22Rv1 (cell line): ENCODE measurements around the gene DDX28.
"Not testable (repeated sequence)": the region's sequence is repeated elsewhere in the genome, so short reads cannot be mapped to it uniquely, and the experiment has no call there.

Experiments
- H3K27ac ChIP-seq: fragments of 450-650 bp; 2 replicates; pipeline ENCODE4 v1.5.1; 2017
- ZFX ChIP-seq: fragments of 450-650 bp; IDR thresholded peaks from 2 replicates; pipeline ENCODE4 v1.6.1; 2017; ENCODE audit warnings: antibody characterized with exemption, borderline replicate concordance
- TF ChIP-seq, protein P1 (sequence below): fragments of 450-650 bp; IDR thresholded peaks from 2 replicates; pipeline ENCODE4 v1.5.1; 2017; ENCODE audit warnings: mild to moderate bottlenecking

The DDX28 gene

DNA sequence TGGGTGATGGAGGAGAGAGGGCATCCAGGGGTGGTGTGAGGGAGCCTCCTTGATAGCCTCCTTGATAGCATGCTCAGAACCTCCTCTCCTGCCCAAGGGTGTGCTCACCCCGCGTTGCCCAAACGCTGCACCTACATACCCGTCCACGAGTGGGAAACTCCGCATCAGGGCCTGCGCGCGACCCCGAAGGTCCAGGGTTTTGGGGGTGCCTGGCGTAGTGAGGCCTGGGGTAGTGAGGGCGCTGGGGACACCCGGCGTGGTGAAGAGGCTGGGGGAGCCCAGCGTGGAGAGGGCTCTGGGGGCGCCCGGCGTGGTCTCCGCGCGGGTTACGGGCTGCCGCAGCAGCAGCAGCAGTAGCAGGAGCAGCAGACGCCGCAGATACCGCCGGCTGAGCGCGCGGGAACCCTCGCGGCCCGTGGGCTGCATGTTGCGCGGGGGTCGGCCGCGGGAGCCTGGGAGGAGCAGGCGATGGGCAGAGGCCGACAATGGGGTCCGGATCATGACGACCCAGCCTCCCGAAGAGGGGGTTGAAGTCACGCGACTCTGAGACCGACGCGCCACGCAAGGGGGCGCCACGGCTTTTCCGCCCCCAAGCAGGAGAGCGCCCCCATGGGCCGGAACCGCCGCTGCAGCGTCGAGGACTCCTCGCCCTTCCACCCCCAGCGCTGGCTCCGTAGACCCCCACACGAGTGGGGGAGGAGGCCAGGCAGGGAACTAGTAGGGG, 42.9 kb downstream of the DDX28 start, which contains the start of gene DPEP3:
DPEP3 (minus strand) TSS at position 545 of the 724 bp plus-strand sequence; CDS start at position 426, 119 bp downstream.
- TF ChIP-seq ZFX: no peak
- TF ChIP-seq, protein P1, sequence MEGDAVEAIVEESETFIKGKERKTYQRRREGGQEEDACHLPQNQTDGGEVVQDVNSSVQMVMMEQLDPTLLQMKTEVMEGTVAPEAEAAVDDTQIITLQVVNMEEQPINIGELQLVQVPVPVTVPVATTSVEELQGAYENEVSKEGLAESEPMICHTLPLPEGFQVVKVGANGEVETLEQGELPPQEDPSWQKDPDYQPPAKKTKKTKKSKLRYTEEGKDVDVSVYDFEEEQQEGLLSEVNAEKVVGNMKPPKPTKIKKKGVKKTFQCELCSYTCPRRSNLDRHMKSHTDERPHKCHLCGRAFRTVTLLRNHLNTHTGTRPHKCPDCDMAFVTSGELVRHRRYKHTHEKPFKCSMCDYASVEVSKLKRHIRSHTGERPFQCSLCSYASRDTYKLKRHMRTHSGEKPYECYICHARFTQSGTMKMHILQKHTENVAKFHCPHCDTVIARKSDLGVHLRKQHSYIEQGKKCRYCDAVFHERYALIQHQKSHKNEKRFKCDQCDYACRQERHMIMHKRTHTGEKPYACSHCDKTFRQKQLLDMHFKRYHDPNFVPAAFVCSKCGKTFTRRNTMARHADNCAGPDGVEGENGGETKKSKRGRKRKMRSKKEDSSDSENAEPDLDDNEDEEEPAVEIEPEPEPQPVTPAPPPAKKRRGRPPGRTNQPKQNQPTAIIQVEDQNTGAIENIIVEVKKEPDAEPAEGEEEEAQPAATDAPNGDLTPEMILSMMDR: peak; percentile 80

GRCh38 chr16:67977469-67978227, 45.4 kb downstream of the DDX28 start:
- no peak for TF ChIP-seq ZFX
- TF ChIP-seq, protein P1: no peak
- no peak overlapping the region for H3K27ac ChIP-seq

More for the DNA sequence above, 42.9 kb downstream of the DDX28 start, which contains the start of gene DPEP3:
- H3K27ac ChIP-seq: no peak within 1 kb of the TSS

DNA sequence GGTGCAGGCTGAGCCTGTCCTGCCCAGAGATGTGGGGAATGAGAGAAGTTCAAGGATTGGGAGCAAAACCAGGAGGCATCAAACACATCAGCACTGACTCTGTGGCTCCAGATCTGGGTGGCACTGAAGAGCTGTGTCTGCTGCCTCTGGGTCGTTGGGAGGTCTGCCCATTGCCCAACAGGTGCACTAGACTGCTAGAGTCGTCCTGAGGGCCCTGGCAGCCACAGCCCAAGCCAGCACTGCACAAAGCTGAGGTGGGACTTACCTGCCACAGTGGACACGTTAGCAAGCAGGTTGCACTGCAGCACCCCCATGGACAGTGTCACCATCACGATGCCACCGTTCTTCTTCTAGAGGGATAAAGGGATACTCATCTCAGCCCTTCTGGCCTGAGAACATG, 46.0 kb downstream of the DDX28 start:
- TF ChIP-seq ZFX: no peak
- TF ChIP-seq, protein P1: no peak

GRCh38 chr16:67976205-67976604, 46.8 kb downstream of the DDX28 start:
- TF ChIP-seq ZFX: no peak
- TF ChIP-seq, protein P1: no peak
- no peak overlapping the region for H3K27ac ChIP-seq

More for the DNA sequence above, 46.0 kb downstream of the DDX28 start:
- H3K27ac ChIP-seq: no peak overlapping the region

- H3K27ac ChIP-seq: no peak overlapping the region
- no peak for TF ChIP-seq ZFX
- TF ChIP-seq, protein P1: no peak
Measured at GRCh38 chr16:67975321-67976105, 47.5 kb downstream of the DDX28 start.

GRCh38 chr16:67972285-67972684, 50.7 kb downstream of the DDX28 start:
- H3K27ac ChIP-seq: not testable (repeated sequence)

DNA sequence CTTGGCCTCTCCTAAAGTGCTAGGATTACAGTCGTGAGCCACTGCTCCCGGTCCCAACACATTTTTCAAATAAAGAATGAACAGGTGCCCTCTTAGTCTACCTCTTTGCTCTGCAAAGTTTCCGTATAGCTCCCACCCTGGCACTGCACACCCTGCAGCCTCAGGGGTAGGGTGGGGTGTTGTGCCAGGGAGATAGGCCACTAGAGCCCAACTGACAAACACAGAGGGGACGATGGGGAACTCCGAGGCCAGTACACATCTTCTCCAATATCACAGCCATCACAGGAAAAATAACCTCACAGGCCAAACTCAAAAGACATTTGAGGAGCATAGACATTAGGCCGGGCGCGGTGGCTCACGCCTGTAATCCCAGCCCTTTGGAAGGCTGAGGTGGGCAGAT, 51.9 kb downstream of the DDX28 start:
- TF ChIP-seq, protein P1: no peak
- TF ChIP-seq ZFX: no peak
- H3K27ac ChIP-seq: no peak overlapping the region
